DOHH2 (cell line): ENCODE data around the gene GORASP1.

Experiments used
- CTCF ChIP-seq: fragments of 200-600 bp; sonication (generic); IDR thresholded peaks from one replicate; pipeline ENCODE4 v1.5.1; 2014; ENCODE audit warnings: antibody characterized with exemption, mild to moderate bottlenecking, low read depth, low read length; ENCODE audit not compliant: poor library complexity, severe bottlenecking
- EZH2phosphoT487 ChIP-seq: fragments of 200-600 bp; sonication (generic); IDR thresholded peaks from 2 replicates; pipeline ENCODE4 v1.6.1; 2017; ENCODE audit warnings: borderline replicate concordance, mild to moderate bottlenecking, antibody characterized with exemption, low read length, moderate library complexity, mixed read lengths

- TF ChIP-seq CTCF (no peak), EZH2phosphoT487 (no peak)
Observed at GRCh38 chr3:39154280-39155021, 47.0 kb upstream of the GORASP1 start.
